OCI-LY1 (cell line): ENCODE measurements around the gene DPP6.

Experiments used
- CTCF ChIP-seq: fragments of 200-600 bp; sonication (generic), shearing (Covaris generic); IDR thresholded peaks from 2 replicates; pipeline ENCODE4 v1.5.1; 2017; ENCODE audit warnings: mild to moderate bottlenecking, antibody characterized with exemption, low read length, moderate library complexity, mixed read lengths
- EZH2 ChIP-seq: fragments of 200-600 bp; sonication (generic), shearing (Covaris generic); IDR thresholded peaks from 2 replicates; pipeline ENCODE4 v1.8.0; 2017; ENCODE audit warnings: borderline replicate concordance, mixed run types, mild to moderate bottlenecking, antibody characterized with exemption, low read length, moderate library complexity, mixed read lengths

GRCh38 chr7:154598864-154599263, 546.7 kb downstream of the DPP6 start:
- no peak for TF ChIP-seq CTCF
- TF ChIP-seq EZH2, result no peak
